HL-60/S4 treated with phorbol 12-myristate 13-acetate at 8.2 ng/mL for 4 days and 3 days (cell line): ENCODE data around the gene PRDM16.

Source experiments
- in situ Hi-C: fragments of 300-500 bp; cut with MboI; formaldehyde crosslinking; loops from 2 replicates; pipeline ENCODE4 v1.15.0; 2022; ENCODE audit warnings: low sequenced_read_pairs

PRDM16 gene

GRCh38 chr1:3137111-3138100, 68.4 kb downstream of the PRDM16 start:
- in situ Hi-C loops: no loop called here

- in situ Hi-C loops: no loop called here
Observed at GRCh38 chr1:3138623-3139151, 69.7 kb downstream of the PRDM16 start.

- in situ Hi-C loops: no loop called here
Observed at GRCh38 chr1:3139451-3139852, 70.4 kb downstream of the PRDM16 start.

- in situ Hi-C loops: no loop called here
Observed at GRCh38 chr1:3139871-3140361, 70.9 kb downstream of the PRDM16 start.

GRCh38 chr1:3140437-3140836, 71.4 kb downstream of the PRDM16 start:
- in situ Hi-C loops: no loop called here

- in situ Hi-C loops: no loop called here
Observed at GRCh38 chr1:3141129-3141528, 72.1 kb downstream of the PRDM16 start.

- in situ Hi-C loops: no loop called here
Observed at GRCh38 chr1:3141836-3142235, 72.8 kb downstream of the PRDM16 start.

- in situ Hi-C loops: no loop called here
Observed at GRCh38 chr1:3142236-3142635, 73.2 kb downstream of the PRDM16 start.

- in situ Hi-C loops: no loop called here
Observed at GRCh38 chr1:3142751-3143150, 73.7 kb downstream of the PRDM16 start.

GRCh38 chr1:3145532-3146325, 76.7 kb downstream of the PRDM16 start:
- in situ Hi-C loops: no loop called here

- in situ Hi-C loops: no loop called here
Observed at GRCh38 chr1:3146458-3146857, 77.5 kb downstream of the PRDM16 start.

GRCh38 chr1:3146907-3147306, 77.9 kb downstream of the PRDM16 start:
- in situ Hi-C loops: no loop called here

GRCh38 chr1:3148171-3148570, 79.2 kb downstream of the PRDM16 start:
- in situ Hi-C loops: no loop called here

- in situ Hi-C loops: no loop called here
Observed at GRCh38 chr1:3149277-3149676, 80.3 kb downstream of the PRDM16 start.

- in situ Hi-C loops: no loop called here
Observed at GRCh38 chr1:3151456-3151855, 82.5 kb downstream of the PRDM16 start.

GRCh38 chr1:3152143-3152542, 83.1 kb downstream of the PRDM16 start:
- in situ Hi-C loops: no loop called here

- in situ Hi-C loops: no loop called here
Observed at GRCh38 chr1:3153197-3153596, 84.2 kb downstream of the PRDM16 start.

- in situ Hi-C loops: no loop called here
Observed at GRCh38 chr1:3153902-3154795, 85.1 kb downstream of the PRDM16 start.

- in situ Hi-C loops: no loop called here
Observed at GRCh38 chr1:3155056-3155925, 86.3 kb downstream of the PRDM16 start.

- in situ Hi-C loops: no loop called here
Observed at GRCh38 chr1:3155926-3156220, 86.9 kb downstream of the PRDM16 start.
